Ectodermal cell (in vitro differentiated cells): Measurements from ENCODE around the gene ABHD5.

Source experiments
- H3K27ac ChIP-seq: 2 replicates; pipeline ENCODE4 v1.7.0; 2013; ENCODE audit warnings: mild to moderate bottlenecking, low read depth, low read length; ENCODE audit not compliant: insufficient read depth, poor library complexity, severe bottlenecking
- H3K27me3 ChIP-seq: 2 replicates; pipeline ENCODE4 v1.7.0; 2013; ENCODE audit warnings: mild to moderate bottlenecking, low read length; ENCODE audit not compliant: insufficient read depth, control insufficient read depth, poor library complexity, severe bottlenecking
- H3K36me3 ChIP-seq: one replicate; pipeline ENCODE4 v1.7.0; 2013; ENCODE audit warnings: low read length; ENCODE audit not compliant: control insufficient read depth, insufficient read depth
- H3K4me1 ChIP-seq: one replicate; pipeline ENCODE4 v1.7.0; 2013; ENCODE audit warnings: low read length; ENCODE audit not compliant: control insufficient read depth, insufficient read depth
- H3K4me3 ChIP-seq: 2 replicates; pipeline ENCODE4 v1.7.0; 2013; ENCODE audit warnings: low read depth, low read length, control low read depth; ENCODE audit not compliant: insufficient read depth
- H3K9me3 ChIP-seq: 2 replicates; pipeline ENCODE4 v1.7.0; 2013; ENCODE audit warnings: mild to moderate bottlenecking, low read length, moderate library complexity; ENCODE audit not compliant: control insufficient read depth
- WGBS, 2 experiments: methylation state at CpG; one replicate each; pipeline ENCODE4 v1.1.7; 2013; ENCODE audit warnings: missing lambda C conversion rate in 2 of 2; 5-methylcytosine and 5-hydroxymethylcytosine counted together

The ABHD5 gene

GRCh38 chr3:43733459-43734384, 43.0 kb downstream of the ABHD5 start:
- no peak overlapping the region for H3K27ac ChIP-seq
- H3K27me3 ChIP-seq, result no peaks in the 10 kb centered on the region
- H3K36me3 ChIP-seq, result no peaks in the 10 kb centered on the region
- no peak overlapping the region for H3K4me3 ChIP-seq
- no peaks in the 10 kb centered on the region for H3K9me3 ChIP-seq
- H3K4me1 ChIP-seq, result no peaks in the 10 kb centered on the region
- 86 to 89% methylated on average over 5 of the region's 6 CpGs for WGBS, 2 experiments

- H3K4me3 ChIP-seq, result no peak overlapping the region
- no peaks in the 10 kb centered on the region for H3K36me3 ChIP-seq
- no peaks in the 10 kb centered on the region for H3K9me3 ChIP-seq
- H3K27me3 ChIP-seq, result no peaks in the 10 kb centered on the region
- no peak overlapping the region for H3K27ac ChIP-seq
- WGBS, 2 experiments, result 88 to 97% methylated on average over 2 of the region's 2 CpGs
- H3K4me1 ChIP-seq, result no peaks in the 10 kb centered on the region
These were observed 43.9 kb downstream of the ABHD5 start for GRCh38 chr3:43734685-43735084.

GRCh38 chr3:43735618-43736017, 44.9 kb downstream of the ABHD5 start:
- Histone ChIP-seq H3K9me3 (no peaks in the 10 kb centered on the region), H3K27ac (no peak overlapping the region), H3K4me3 (no peak overlapping the region), H3K36me3 (no peaks in the 10 kb centered on the region), H3K27me3 (no peaks in the 10 kb centered on the region), H3K4me1 (no peaks in the 10 kb centered on the region)
- WGBS, 2 experiments, result 89 to 91% methylated on average over 3 to 4 of the region's 4 CpGs

GRCh38 chr3:43736558-43737440, 46.1 kb downstream of the ABHD5 start:
- Histone ChIP-seq H3K27ac (no peak overlapping the region), H3K4me1 (no peaks in the 10 kb centered on the region), H3K4me3 (no peak overlapping the region), H3K36me3 (no peaks in the 10 kb centered on the region), H3K27me3 (no peaks in the 10 kb centered on the region), H3K9me3 (no peaks in the 10 kb centered on the region)
- WGBS, 2 experiments, result 93 to 94% methylated on average over 8 of the region's 8 CpGs

- Histone ChIP-seq H3K9me3 (no peaks in the 10 kb centered on the region), H3K27me3 (no peaks in the 10 kb centered on the region), H3K36me3 (no peaks in the 10 kb centered on the region), H3K4me3 (no peak overlapping the region), H3K27ac (no peak overlapping the region), H3K4me1 (no peaks in the 10 kb centered on the region)
- WGBS, 2 experiments, result 93 to 95% methylated on average over 2 of the region's 2 CpGs
These were observed 47.6 kb downstream of the ABHD5 start for GRCh38 chr3:43738305-43738704.

- Histone ChIP-seq H3K9me3 (no peaks in the 10 kb centered on the region), H3K4me3 (no peak overlapping the region), H3K4me1 (no peaks in the 10 kb centered on the region), H3K36me3 (no peaks in the 10 kb centered on the region), H3K27me3 (no peaks in the 10 kb centered on the region), H3K27ac (no peak overlapping the region)
- WGBS, 2 experiments, result 88% methylated on average over 3 of the region's 3 CpGs
These were observed 52.2 kb downstream of the ABHD5 start for GRCh38 chr3:43742920-43743319.

- H3K9me3 ChIP-seq, result no peaks in the 10 kb centered on the region
- H3K27ac ChIP-seq, result no peak overlapping the region
- H3K36me3 ChIP-seq, result no peaks in the 10 kb centered on the region
- H3K4me1 ChIP-seq, result no peaks in the 10 kb centered on the region
- WGBS, 2 experiments, result 86 to 90% methylated on average over 6 of the region's 6 CpGs
- H3K4me3 ChIP-seq, result no peak overlapping the region
- no peaks in the 10 kb centered on the region for H3K27me3 ChIP-seq
These were observed 56.9 kb downstream of the ABHD5 start for GRCh38 chr3:43747641-43748040.

- Histone ChIP-seq H3K4me1 (no peaks in the 10 kb centered on the region), H3K27me3 (no peaks in the 10 kb centered on the region), H3K9me3 (no peaks in the 10 kb centered on the region), H3K4me3 (no peak overlapping the region), H3K36me3 (no peaks in the 10 kb centered on the region), H3K27ac (no peak overlapping the region)
- WGBS, 2 experiments, result 68 to 77% methylated on average over 5 of the region's 5 CpGs
These were observed 57.4 kb downstream of the ABHD5 start for GRCh38 chr3:43748179-43748578.

GRCh38 chr3:43748645-43749044, 57.9 kb downstream of the ABHD5 start:
- 83 to 93% methylated on average over 5 of the region's 5 CpGs for WGBS, 2 experiments
- no peaks in the 10 kb centered on the region for H3K27me3 ChIP-seq
- no peak overlapping the region for H3K27ac ChIP-seq
- no peaks in the 10 kb centered on the region for H3K4me1 ChIP-seq
- no peaks in the 10 kb centered on the region for H3K36me3 ChIP-seq
- no peaks in the 10 kb centered on the region for H3K9me3 ChIP-seq
- H3K4me3 ChIP-seq, result no peak overlapping the region

- Histone ChIP-seq H3K4me1 (no peaks in the 10 kb centered on the region), H3K4me3 (no peak overlapping the region), H3K27me3 (no peaks in the 10 kb centered on the region), H3K9me3 (no peaks in the 10 kb centered on the region), H3K36me3 (no peaks in the 10 kb centered on the region), H3K27ac (no peak overlapping the region)
- 93 to 95% methylated on average over 2 to 3 of the region's 3 CpGs for WGBS, 2 experiments
These were observed 62.2 kb downstream of the ABHD5 start for GRCh38 chr3:43752905-43753304.
